8988T (cell line): ENCODE data around the gene FGF6.

Experiments used
- DNase-seq: peaks from one replicate; pipeline ENCODE4 v3.0.0; 2011

FGF6 gene

GRCh38 chr12:4446335-4446734, 720 bp upstream of the FGF6 start:
- DNase-seq: no peak

- DNase-seq: no peak
Observed at GRCh38 chr12:4444031-4444430, 1.6 kb downstream of the FGF6 start.

- no peak for DNase-seq
Observed at GRCh38 chr12:4443616-4444015, 2.0 kb downstream of the FGF6 start.

GRCh38 chr12:4441355-4442335, 4.0 kb downstream of the FGF6 start:
- no peak for DNase-seq

- no peak for DNase-seq
Observed at GRCh38 chr12:4440187-4440941, 5.3 kb downstream of the FGF6 start.

- no peak for DNase-seq
Observed at GRCh38 chr12:4439736-4440135, 5.9 kb downstream of the FGF6 start.

GRCh38 chr12:4438834-4439596, 6.6 kb downstream of the FGF6 start:
- DNase-seq: no peak

GRCh38 chr12:4435537-4435936, 10.1 kb downstream of the FGF6 start:
- no peak for DNase-seq

- DNase-seq: no peak
Observed at GRCh38 chr12:4434706-4435425, 10.7 kb downstream of the FGF6 start.

- no peak for DNase-seq
Observed at GRCh38 chr12:4434301-4434700, 11.3 kb downstream of the FGF6 start.

- DNase-seq: no peak
Observed at GRCh38 chr12:4433745-4434058, 11.9 kb downstream of the FGF6 start.

GRCh38 chr12:4432878-4433744, 12.5 kb downstream of the FGF6 start:
- no peak for DNase-seq

GRCh38 chr12:4431866-4432265, 13.7 kb downstream of the FGF6 start:
- DNase-seq: no peak

- DNase-seq: no peak
Observed at GRCh38 chr12:4431436-4431835, 14.2 kb downstream of the FGF6 start.

GRCh38 chr12:4424422-4424821, 21.2 kb downstream of the FGF6 start:
- no peak for DNase-seq

- no peak for DNase-seq
Observed at GRCh38 chr12:4423528-4424195, 22.0 kb downstream of the FGF6 start.

GRCh38 chr12:4422985-4423384, 22.6 kb downstream of the FGF6 start:
- no peak for DNase-seq

GRCh38 chr12:4421590-4422031, 24.0 kb downstream of the FGF6 start:
- peak; percentile 34 for DNase-seq

- DNase-seq: no peak
Observed at GRCh38 chr12:4420138-4420670, 25.4 kb downstream of the FGF6 start.

GRCh38 chr12:4418913-4419312, 26.7 kb downstream of the FGF6 start:
- no peak for DNase-seq

GRCh38 chr12:4417936-4418335, 27.7 kb downstream of the FGF6 start:
- DNase-seq: no peak
